ENCODE data around the gene ERFL. TPM values are rescaled to one million over a fixed set of nuclear protein-coding genes. Genes with fewer than 3 reads are reported as not detected.

The ERFL gene
- total RNA-seq, 1 experiment from 2014 or later = 0.65 TPM

GRCh38 chr19:41868120-41868988 lies 59.9 kb downstream of the ERFL start:
- H3K27me3 ChIP-seq (ENCODE audit: insufficient read depth, low read depth) = no peaks in the 10 kb centered on the region
- H4K20me1 ChIP-seq (ENCODE audit: insufficient read depth) = peaks cover 95% of the 10 kb centered on the region
- peak overlapping the region; percentile 36; the same call in 1 of the 2 replicates for H3K27ac ChIP-seq
- peaks cover 44% of the 10 kb centered on the region for H3K4me1 ChIP-seq (replicated peaks; ENCODE audit: insufficient read depth)
- no peak overlapping the region for H2AFZ ChIP-seq
- no peak for TF ChIP-seq CTCF (conservative IDR thresholded peaks at IDR 0.05)
- TF ChIP-seq EZH2 (IDR thresholded peaks at IDR 0.05; ENCODE audit: low read depth) = no peak
- H3K4me3 ChIP-seq = no peak overlapping the region
- ChIA-PET CTCF (no interaction called here), POLR2A (ENCODE audit: unreplicated experiment) (interaction anchor here (0.7 kb wide), 1 partner anchor 20 kb away, joined by 8 read pairs; no protein-coding TSS in a partner anchor)
- H3K4me2 ChIP-seq = peak overlapping the region; percentile 24
- peaks cover 98% of the 10 kb centered on the region for H3F3A ChIP-seq (ENCODE audit: insufficient read depth, low read depth)
- H3K36me3 ChIP-seq (ENCODE audit: low read depth) = peaks cover 62% of the 10 kb centered on the region
- H3K79me2 ChIP-seq (ENCODE audit: low read depth) = peaks cover 53% of the 10 kb centered on the region
- H3K9me2 ChIP-seq (ENCODE audit: insufficient read depth) = no peaks in the 10 kb centered on the region
- no peak for DNase-seq
- H3K9me3 ChIP-seq (ENCODE audit: insufficient read depth, low read depth) = no peaks in the 10 kb centered on the region
- intact Hi-C loops (cut with micrococcal nuclease; ENCODE audit: unreplicated experiment) = no loop called here
- no TSS peak for BruUV-seq (replicated peaks)

- H4K20me1 ChIP-seq (ENCODE audit: insufficient read depth) = peaks cover 99% of the 10 kb centered on the region
- no peaks in the 10 kb centered on the region for H3K9me3 ChIP-seq (ENCODE audit: insufficient read depth, low read depth)
- H3K4me1 ChIP-seq (replicated peaks; ENCODE audit: insufficient read depth) = peaks cover 65% of the 10 kb centered on the region
- peaks cover 82% of the 10 kb centered on the region for H3K36me3 ChIP-seq (ENCODE audit: low read depth)
- peaks cover 100% of the 10 kb centered on the region for H3F3A ChIP-seq (ENCODE audit: insufficient read depth, low read depth)
- H3K27me3 ChIP-seq (ENCODE audit: insufficient read depth, low read depth) = no peaks in the 10 kb centered on the region
- H2AFZ ChIP-seq = no peak overlapping the region
- TF ChIP-seq EZH2 (IDR thresholded peaks at IDR 0.05; ENCODE audit: low read depth) (no peak), CTCF (conservative IDR thresholded peaks at IDR 0.05) (no peak)
- peak overlapping the region; percentile 12; the same call in 1 of the 2 replicates for H3K4me2 ChIP-seq
- no TSS peak for BruUV-seq (replicated peaks)
- POLR2A ChIA-PET (ENCODE audit: unreplicated experiment) = no interaction called here
- no peak overlapping the region for H3K4me3 ChIP-seq
- H3K27ac ChIP-seq = no peak overlapping the region
- CTCF ChIA-PET = interaction anchor here (0.9 kb wide), 1 partner anchor 169 kb away, joined by 14 read pairs; no protein-coding TSS in a partner anchor
- H3K79me2 ChIP-seq (ENCODE audit: low read depth) = peaks cover 73% of the 10 kb centered on the region
- intact Hi-C loops (cut with micrococcal nuclease; ENCODE audit: unreplicated experiment) = no loop called here
- H3K9me2 ChIP-seq (ENCODE audit: insufficient read depth) = no peaks in the 10 kb centered on the region
- peak in 1 of 2 experiments; percentile 51 for DNase-seq
Observed at GRCh38 chr19:41866284-41866683, 62.0 kb downstream of the ERFL start.

- H3F3A ChIP-seq (ENCODE audit: insufficient read depth, low read depth) = peaks cover 83% of the 10 kb centered on the region
- peak overlapping the region; percentile 43 for H3K27ac ChIP-seq
- H3K27me3 ChIP-seq (ENCODE audit: insufficient read depth, low read depth) = no peaks in the 10 kb centered on the region
- H3K4me2 ChIP-seq = peak overlapping the region; percentile 22; the same call in 1 of the 2 replicates
- H3K9me3 ChIP-seq (ENCODE audit: insufficient read depth, low read depth) = no peaks in the 10 kb centered on the region
- peaks cover 84% of the 10 kb centered on the region for H4K20me1 ChIP-seq (ENCODE audit: insufficient read depth)
- H3K4me3 ChIP-seq = no peak overlapping the region
- TF ChIP-seq CTCF (conservative IDR thresholded peaks at IDR 0.05) = no peak
- ChIA-PET POLR2A (ENCODE audit: unreplicated experiment) (interaction anchor here (0.6 kb wide), 1 partner anchor 86 kb away, joined by 7 read pairs; no protein-coding TSS in a partner anchor), CTCF (interaction anchor here (0.7 kb wide), 1 partner anchor 19 kb away, joined by 7 read pairs; no protein-coding TSS in a partner anchor)
- H3K36me3 ChIP-seq (ENCODE audit: low read depth) = peaks cover 75% of the 10 kb centered on the region
- no peak for DNase-seq
- peaks cover 85% of the 10 kb centered on the region for H3K79me2 ChIP-seq (ENCODE audit: low read depth)
- BruUV-seq (replicated peaks) = no TSS peak
- intact Hi-C loops (cut with micrococcal nuclease; ENCODE audit: unreplicated experiment) = no loop called here
- H3K4me1 ChIP-seq (replicated peaks; ENCODE audit: insufficient read depth) = peaks cover 67% of the 10 kb centered on the region
- H2AFZ ChIP-seq = no peak overlapping the region
- no peaks in the 10 kb centered on the region for H3K9me2 ChIP-seq (ENCODE audit: insufficient read depth)
Observed at GRCh38 chr19:41864374-41864773, 63.9 kb downstream of the ERFL start.
